Testis (tissue), 3 donors: ENCODE results near the gene CYTH4. TPM values are rescaled to one million over a fixed set of nuclear protein-coding genes. Genes with fewer than 3 reads are reported as not detected.

Experiments used
- DNase-seq: peaks from one replicate; pipeline ENCODE4 v3.0.0-alpha.2; 2019
- H3K27ac ChIP-seq, 2 donors: fragments of 200-600 bp; sonication (generic); one replicate each; pipeline ENCODE4 v1.5.1; 2019
- H3K27me3 ChIP-seq: fragments of 200-600 bp; sonication (generic); one replicate; pipeline ENCODE4 v1.5.1; 2019
- H3K36me3 ChIP-seq: fragments of 200-600 bp; sonication (generic); one replicate; pipeline ENCODE4 v1.5.1; 2017; ENCODE audit warnings: low read depth; ENCODE audit errors: missing control alignments
- H3K4me1 ChIP-seq: fragments of 200-600 bp; sonication (generic); one replicate; pipeline ENCODE4 v1.5.1; 2019
- H3K4me3 ChIP-seq, 2 donors: fragments of 200-600 bp; sonication (generic); one replicate each; pipeline ENCODE4 v1.5.1; 2017 to 2019
- H3K9me3 ChIP-seq: fragments of 200-600 bp; sonication (generic); one replicate; pipeline ENCODE4 v1.5.1; 2017
- CTCF ChIP-seq, 3 experiments: fragments of 450-650 bp in 2 of 3; fragments of 200-600 bp in 1 of 3; sonication (generic) in 1 of 3; IDR thresholded peaks; one replicate each; pipeline ENCODE4 v1.5.1; 2016 to 2019; ENCODE audit warnings: antibody characterized with exemption in 3 of 3, mild to moderate bottlenecking in 2 of 3, moderate library complexity in 1 of 3
- POLR2A ChIP-seq: fragments of 450-650 bp; IDR thresholded peaks from one replicate; pipeline ENCODE4 v1.6.1; 2017; ENCODE audit warnings: antibody characterized with exemption, mild to moderate bottlenecking, moderate library complexity
- WGBS, 2 donors: methylation state at CpG; one replicate each; pipeline ENCODE4 v1.1.5; 2018; 5-methylcytosine and 5-hydroxymethylcytosine counted together
- intact Hi-C: fragments of 100-400 bp; cut with DNase I; formaldehyde crosslinking; loops from one replicate; pipeline ENCODE4 v1.15.1; 2023; ENCODE audit warnings: low total_unique reads
- polyA plus RNA-seq: library from polyadenylated mRNA; stranded (reverse); fragments of 350-450 nt; fragmentation: Illumina TruSeq; extraction: RNeasy Lipid Tissue Mini Kit (QIAGEN cat#74804); gene quantifications from one replicate; pipeline ENCODE4 v1.2.3, GENCODE V29; 2014; ENCODE audit warnings: low read depth, low replicate concordance; ENCODE audit not compliant: insufficient read depth
- total RNA-seq, 2 donors: library from RNA; depleted of rRNA; stranded (reverse); fragments of >200 nt; gene quantifications; one replicate each; pipeline ENCODE4 v1.2.3, GENCODE V29; 2016

The CYTH4 gene
- total and polyA plus RNA-seq, 3 donors from 2014 or later = 2.7 to 7.2 (median 6.8) TPM

GRCh38 chr22:37310075-37310606 lies 27.8 kb downstream of the CYTH4 start:
- WGBS, 2 donors = 66 to 70% methylated on average over 11 of the region's 11 CpGs
- no peak for DNase-seq
- H3K4me3 ChIP-seq = no peak overlapping the region
- H3K9me3 ChIP-seq = no peaks in the 10 kb centered on the region
- no peak overlapping the region for H3K27ac ChIP-seq
- no peaks in the 10 kb centered on the region for H3K36me3 ChIP-seq
- no peaks in the 10 kb centered on the region for H3K27me3 ChIP-seq
- intact Hi-C loops = loop anchor here (10.0 kb wide), 1 partner anchor 115 kb away; the partner anchor contains the start of gene ELFN2
- no peak for TF ChIP-seq POLR2A
- TF ChIP-seq CTCF (IDR thresholded peaks at IDR 0.05) = no peak
- H3K4me1 ChIP-seq = peaks cover 15% of the 10 kb centered on the region

DNA sequence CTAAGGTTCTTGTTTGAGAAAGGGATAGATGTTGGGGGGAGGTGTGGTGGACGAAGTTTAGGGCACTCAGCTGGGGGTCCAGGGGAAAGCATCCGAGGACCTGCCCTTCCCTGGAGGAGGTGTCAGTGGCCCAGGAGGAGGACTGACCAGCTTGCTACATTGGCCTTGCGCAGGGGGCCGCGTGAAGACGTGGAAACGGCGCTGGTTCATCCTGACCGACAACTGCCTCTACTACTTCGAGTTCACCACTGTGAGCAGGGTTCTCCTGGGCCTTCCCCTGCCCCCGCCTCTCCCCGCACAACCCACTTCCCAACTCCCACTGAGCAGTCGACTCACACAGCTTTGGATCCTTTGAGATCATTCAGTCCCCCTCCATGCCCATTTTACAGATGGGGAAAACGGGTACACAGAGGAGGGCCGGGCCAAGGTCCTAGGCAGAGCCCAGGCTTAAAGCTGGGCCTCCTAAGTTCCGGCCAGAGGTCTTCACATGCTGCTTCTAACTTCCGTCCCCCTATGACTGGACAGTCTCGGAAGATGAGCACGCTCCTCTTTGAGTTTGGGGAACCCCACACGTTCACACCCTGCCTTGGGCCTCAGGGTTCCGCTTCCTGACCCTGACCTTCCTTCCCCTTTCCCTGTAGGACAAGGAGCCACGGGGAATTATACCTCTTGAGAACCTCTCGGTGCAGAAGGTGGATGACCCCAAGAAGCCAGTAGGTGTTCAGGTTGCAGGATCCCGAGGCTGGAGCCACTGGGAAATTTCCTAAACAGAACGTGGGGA lies 28.7 kb downstream of the CYTH4 start:
- no peak overlapping the region for H3K27ac ChIP-seq
- WGBS, 2 donors = 89 to 94% methylated on average over 18 to 25 of the region's 25 CpGs
- TF ChIP-seq CTCF (IDR thresholded peaks at IDR 0.05) = no peak
- TF ChIP-seq POLR2A = no peak
- intact Hi-C loops = loop anchor here (10.0 kb wide), 1 partner anchor 114 kb away; the partner anchor contains the start of gene ELFN2
- no peaks in the 10 kb centered on the region for H3K27me3 ChIP-seq
- H3K36me3 ChIP-seq = no peaks in the 10 kb centered on the region
- H3K4me3 ChIP-seq = no peak overlapping the region
- H3K9me3 ChIP-seq = no peaks in the 10 kb centered on the region
- peaks cover 15% of the 10 kb centered on the region for H3K4me1 ChIP-seq
- DNase-seq = no peak

DNA sequence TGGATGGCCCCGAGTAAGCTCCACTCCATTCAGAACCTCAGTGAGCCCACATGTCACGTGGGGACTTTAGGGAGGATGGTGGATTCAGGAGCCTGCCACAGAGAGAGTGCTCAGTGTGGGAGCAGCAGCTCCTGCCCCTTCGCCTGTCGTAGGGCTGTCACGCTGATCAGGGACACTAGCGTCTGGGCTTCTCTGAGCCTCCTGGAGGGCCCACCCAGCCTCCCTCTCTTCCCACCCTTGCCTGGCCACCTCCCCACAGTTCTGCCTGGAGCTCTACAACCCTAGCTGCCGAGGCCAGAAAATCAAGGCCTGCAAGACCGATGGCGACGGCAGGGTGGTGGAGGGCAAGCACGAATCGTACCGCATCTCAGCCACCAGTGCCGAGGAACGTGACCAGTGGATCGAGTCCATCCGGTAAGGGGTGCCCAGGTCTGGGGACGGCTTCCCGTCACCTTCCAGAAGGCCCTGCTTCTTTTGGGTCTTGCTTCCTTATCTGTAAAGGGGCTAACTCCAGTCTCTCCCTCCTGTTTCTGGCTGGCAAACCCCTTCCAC lies 29.5 kb downstream of the CYTH4 start:
- Histone ChIP-seq H3K4me1 (peaks cover 13% of the 10 kb centered on the region), H3K36me3 (no peaks in the 10 kb centered on the region), H3K9me3 (no peaks in the 10 kb centered on the region), H3K27ac (no peak overlapping the region), H3K27me3 (no peaks in the 10 kb centered on the region), H3K4me3 (no peak overlapping the region)
- intact Hi-C loops = loop anchor here (10.0 kb wide), 1 partner anchor 113 kb away; the partner anchor contains the start of gene ELFN2
- 89 to 93% methylated on average over 19 of the region's 19 CpGs for WGBS, 2 donors
- DNase-seq = no peak
- TF ChIP-seq POLR2A (no peak), CTCF (IDR thresholded peaks at IDR 0.05) (no peak)

DNA sequence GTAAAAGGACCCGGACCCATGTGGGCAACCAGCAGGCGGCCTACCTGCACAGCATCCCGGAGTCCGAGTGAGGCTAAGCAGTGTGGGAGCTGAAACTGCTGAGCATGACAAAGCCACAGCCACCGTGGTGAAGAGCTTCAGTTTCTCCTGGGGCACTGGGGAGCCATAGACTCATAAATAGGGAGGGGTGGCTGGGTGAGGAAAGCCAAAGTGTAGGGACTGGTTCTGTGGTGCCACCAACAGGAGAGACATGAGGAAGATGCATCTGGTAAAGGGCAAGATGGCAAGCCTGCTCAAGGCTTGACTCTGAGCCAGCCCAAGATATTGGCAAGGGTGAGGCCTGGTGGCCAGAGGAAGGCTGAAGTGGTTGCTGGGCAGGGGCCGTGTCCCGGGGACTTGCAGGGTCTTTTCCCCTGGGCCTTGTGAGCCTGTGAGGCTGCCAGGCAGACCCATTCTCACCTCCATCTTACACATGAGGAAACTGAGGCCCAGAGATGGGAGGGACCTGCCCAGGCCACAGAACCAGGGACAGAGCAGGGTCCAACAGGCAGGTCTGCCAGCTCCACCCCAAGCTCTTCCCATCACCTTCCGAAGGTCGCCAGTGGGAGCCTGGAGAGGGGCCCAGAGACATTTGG lies 30.4 kb downstream of the CYTH4 start:
- H3K9me3 ChIP-seq = no peaks in the 10 kb centered on the region
- TF ChIP-seq POLR2A = no peak
- TF ChIP-seq CTCF (IDR thresholded peaks at IDR 0.05) = no peak
- no peaks in the 10 kb centered on the region for H3K36me3 ChIP-seq
- no peaks in the 10 kb centered on the region for H3K27me3 ChIP-seq
- H3K27ac ChIP-seq = no peak overlapping the region
- no peak overlapping the region for H3K4me3 ChIP-seq
- peaks cover 5% of the 10 kb centered on the region for H3K4me1 ChIP-seq
- no peak for DNase-seq
- WGBS, 2 donors = 85 to 94% methylated on average over 7 to 9 of the region's 9 CpGs
- intact Hi-C loops = loop anchor here (10.0 kb wide), 1 partner anchor 112 kb away; the partner anchor contains the start of gene ELFN2
